ENCODE data around the gene OR52A1. TPM values are rescaled to one million over a fixed set of nuclear protein-coding genes. Genes with fewer than 3 reads are reported as not detected.
"Not testable (repeated sequence)": the region's sequence is repeated elsewhere in the genome, so short reads cannot be mapped to it uniquely, and the experiment has no call there.

The OR52A1 gene
- total RNA-seq, 1 experiment from 2014 or later = not detected

- intact Hi-C loops (cut with micrococcal nuclease; ENCODE audit: unreplicated experiment) = no loop called here
- Mint-ChIP-seq H3K27ac (ENCODE audit: unreplicated experiment) (no peak overlapping the region), H3K4me3 (ENCODE audit: unreplicated experiment) (no peak overlapping the region), H3K9me3 (ENCODE audit: unreplicated experiment) (no peaks in the 10 kb centered on the region), H3K36me3 (ENCODE audit: insufficient read depth, unreplicated experiment) (no peaks in the 10 kb centered on the region), H3K27me3 (ENCODE audit: insufficient read depth, unreplicated experiment) (peaks cover 2% of the 10 kb centered on the region), H3K4me1 (ENCODE audit: low read depth, unreplicated experiment) (no peaks in the 10 kb centered on the region)
- Histone ChIP-seq H3K36me3 (ENCODE audit: control insufficient read depth, insufficient read depth, low read length) (no peaks in the 10 kb centered on the region), H3K27me3 (replicated peaks; ENCODE audit: control insufficient read depth, insufficient read depth, low read length) (no peaks in the 10 kb centered on the region), H3K4me3 (ENCODE audit: low read depth, low read length) (no peak overlapping the region), H3K4me1 (no peaks in the 10 kb centered on the region), H3K9me3 (no peaks in the 10 kb centered on the region)
- ChIA-PET POLR2A (no interaction called here), CTCF (no interaction called here)
- no peak for TF ChIP-seq CTCF (IDR thresholded peaks at IDR 0.05; ENCODE audit: insufficient read depth in 1 of 2, low read depth in 1 of 2, low read length in 1 of 2, severe bottlenecking in 1 of 2, unreplicated experiment in 1 of 2)
- no peak for DNase-seq
- no TSS peak for BruUV-seq (replicated peaks)
These were observed 23.7 kb upstream of the OR52A1 start for GRCh38 chr11:5178046-5178837.

GRCh38 chr11:5174934-5175333, 20.4 kb upstream of the OR52A1 start:
- H3K4me3 Mint-ChIP-seq (ENCODE audit: unreplicated experiment) = no peak overlapping the region
- no peaks in the 10 kb centered on the region for H3K36me3 Mint-ChIP-seq (ENCODE audit: insufficient read depth, unreplicated experiment)
- BruUV-seq (replicated peaks) = no TSS peak
- Histone ChIP-seq H3K4me3 (ENCODE audit: low read depth, low read length) (no peak overlapping the region), H3K36me3 (ENCODE audit: control insufficient read depth, insufficient read depth, low read length) (no peaks in the 10 kb centered on the region), H3K27me3 (replicated peaks; ENCODE audit: control insufficient read depth, insufficient read depth, low read length) (no peaks in the 10 kb centered on the region), H3K9me3 (no peaks in the 10 kb centered on the region), H3K4me1 (no peaks in the 10 kb centered on the region)
- no peaks in the 10 kb centered on the region for H3K4me1 Mint-ChIP-seq (ENCODE audit: low read depth, unreplicated experiment)
- no peak for TF ChIP-seq CTCF (IDR thresholded peaks at IDR 0.05; ENCODE audit: insufficient read depth in 1 of 2, low read depth in 1 of 2, low read length in 1 of 2, severe bottlenecking in 1 of 2, unreplicated experiment in 1 of 2)
- H3K27ac Mint-ChIP-seq (ENCODE audit: unreplicated experiment) = no peak overlapping the region
- DNase-seq = no peak
- intact Hi-C loops (cut with micrococcal nuclease; ENCODE audit: unreplicated experiment) = no loop called here
- H3K9me3 Mint-ChIP-seq (ENCODE audit: unreplicated experiment) = no peaks in the 10 kb centered on the region
- POLR2A ChIA-PET = no interaction called here
- peaks cover 9% of the 10 kb centered on the region for H3K27me3 Mint-ChIP-seq (ENCODE audit: insufficient read depth, unreplicated experiment)
- CTCF ChIA-PET = no interaction called here

DNA sequence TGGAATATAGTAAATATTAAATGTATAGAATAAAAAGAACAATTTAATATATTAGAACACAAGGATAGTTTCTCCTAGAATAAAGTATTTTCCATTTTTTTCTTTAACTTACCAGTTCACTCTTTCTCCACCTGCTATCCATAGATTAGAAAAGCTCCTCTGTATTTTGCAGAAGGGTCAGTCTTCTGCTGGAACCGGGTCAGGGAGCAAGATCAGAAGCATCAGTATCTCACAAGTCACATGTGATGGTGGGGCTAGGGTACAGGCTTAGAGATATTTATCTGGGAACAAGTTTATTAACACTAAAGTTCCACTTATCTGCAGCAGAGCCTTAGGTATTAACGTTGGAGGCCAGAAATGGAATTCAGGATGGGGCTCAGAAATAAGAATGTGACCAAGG, 17.3 kb upstream of the OR52A1 start:
- no peak for DNase-seq
- no peak for TF ChIP-seq CTCF (IDR thresholded peaks at IDR 0.05; ENCODE audit: insufficient read depth in 1 of 2, low read depth in 1 of 2, low read length in 1 of 2, severe bottlenecking in 1 of 2, unreplicated experiment in 1 of 2)
- Histone ChIP-seq H3K4me1 (no peaks in the 10 kb centered on the region), H3K27me3 (replicated peaks; ENCODE audit: control insufficient read depth, insufficient read depth, low read length) (no peaks in the 10 kb centered on the region), H3K9me3 (no peaks in the 10 kb centered on the region), H3K4me3 (ENCODE audit: low read depth, low read length) (no peak overlapping the region), H3K36me3 (ENCODE audit: control insufficient read depth, insufficient read depth, low read length) (no peaks in the 10 kb centered on the region)
- Mint-ChIP-seq H3K4me1 (ENCODE audit: low read depth, unreplicated experiment) (no peaks in the 10 kb centered on the region), H3K4me3 (ENCODE audit: unreplicated experiment) (no peak overlapping the region), H3K27me3 (ENCODE audit: insufficient read depth, unreplicated experiment) (peaks cover 10% of the 10 kb centered on the region), H3K36me3 (ENCODE audit: insufficient read depth, unreplicated experiment) (no peaks in the 10 kb centered on the region), H3K9me3 (ENCODE audit: unreplicated experiment) (no peaks in the 10 kb centered on the region), H3K27ac (ENCODE audit: unreplicated experiment) (no peak overlapping the region)
- ChIA-PET POLR2A (no interaction called here), CTCF (no interaction called here)
- no TSS peak for BruUV-seq (replicated peaks)
- intact Hi-C loops (cut with micrococcal nuclease; ENCODE audit: unreplicated experiment) = no loop called here

GRCh38 chr11:5165898-5166297, 11.3 kb upstream of the OR52A1 start:
- DNase-seq; POLR2A ChIA-PET; H3K4me1 Mint-ChIP-seq (ENCODE audit: low read depth, unreplicated experiment); H3K4me3 Mint-ChIP-seq (ENCODE audit: unreplicated experiment); H3K4me1 ChIP-seq; H3K9me3 ChIP-seq; H3K4me3 ChIP-seq (ENCODE audit: low read depth, low read length); CTCF ChIA-PET; intact Hi-C loops (cut with micrococcal nuclease; ENCODE audit: unreplicated experiment); H3K27me3 ChIP-seq (replicated peaks; ENCODE audit: control insufficient read depth, insufficient read depth, low read length); H3K9me3 Mint-ChIP-seq (ENCODE audit: unreplicated experiment); BruUV-seq (replicated peaks); H3K36me3 ChIP-seq (ENCODE audit: control insufficient read depth, insufficient read depth, low read length); H3K36me3 Mint-ChIP-seq (ENCODE audit: insufficient read depth, unreplicated experiment); H3K27ac Mint-ChIP-seq (ENCODE audit: unreplicated experiment): not testable (repeated sequence)
- peaks cover 18% of the 10 kb centered on the region for H3K27me3 Mint-ChIP-seq (ENCODE audit: insufficient read depth, unreplicated experiment)

DNA sequence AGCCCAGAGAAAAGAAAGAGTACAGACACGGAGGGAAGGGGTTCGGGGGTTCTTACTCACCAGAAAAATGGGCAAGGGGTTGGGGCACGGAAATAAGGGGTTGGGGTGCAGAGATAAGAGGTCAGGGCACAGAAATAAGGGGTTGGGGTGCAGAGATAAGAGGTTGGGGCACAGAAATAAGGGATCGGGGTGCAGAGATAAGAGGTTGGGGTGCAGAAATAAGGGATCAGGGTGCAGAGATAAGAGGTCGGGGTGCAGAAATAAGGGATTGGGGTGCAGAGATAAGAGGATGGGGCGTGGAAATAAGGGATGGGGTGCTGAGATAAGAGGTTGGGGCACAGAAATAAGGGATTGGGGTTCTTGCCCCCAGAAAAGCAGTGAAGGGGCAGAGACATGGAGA, 10.2 kb upstream of the OR52A1 start:
- intact Hi-C loops (cut with micrococcal nuclease; ENCODE audit: unreplicated experiment); H3K4me3 Mint-ChIP-seq (ENCODE audit: unreplicated experiment); H3K27ac Mint-ChIP-seq (ENCODE audit: unreplicated experiment): not testable (repeated sequence)

More for the DNA sequence above, 10.2 kb upstream of the OR52A1 start:
- H3K4me1 ChIP-seq; POLR2A ChIA-PET; H3K36me3 ChIP-seq (ENCODE audit: control insufficient read depth, insufficient read depth, low read length); CTCF ChIA-PET; H3K4me1 Mint-ChIP-seq (ENCODE audit: low read depth, unreplicated experiment); DNase-seq; H3K27me3 ChIP-seq (replicated peaks; ENCODE audit: control insufficient read depth, insufficient read depth, low read length); H3K9me3 Mint-ChIP-seq (ENCODE audit: unreplicated experiment); H3K36me3 Mint-ChIP-seq (ENCODE audit: insufficient read depth, unreplicated experiment); BruUV-seq (replicated peaks); H3K4me3 ChIP-seq (ENCODE audit: low read depth, low read length); H3K9me3 ChIP-seq: not testable (repeated sequence)
- H3K27me3 Mint-ChIP-seq (ENCODE audit: insufficient read depth, unreplicated experiment) = peaks cover 15% of the 10 kb centered on the region
